Caco-2 (cell line): ENCODE results near the gene NUMA1. TPM values are rescaled to one million over a fixed set of nuclear protein-coding genes. Genes with fewer than 3 reads are reported as not detected.
A peak's percentile ranks its signal among the peaks of the same experiment; 100 is the strongest.

Experiments used
- BruUV-seq: library from RNA; stranded (reverse); fragments of 400-500 nt; replicated peaks from 2 replicates; lab custom pipeline; 2021; lab: Mats Ljungman, UMichigan
- CTCF ChIA-PET: fragments of 300-600 bp; sonication (Branson Sonifier 250); formaldehyde crosslinking; loops from one replicate; lab custom pipeline; 2022; ENCODE audit warnings: antibody characterized with exemption; lab: Charles Lee
- POLR2A ChIA-PET: fragments of 300-600 bp; sonication (Branson Sonifier 250); formaldehyde crosslinking; loops from one replicate; lab custom pipeline; 2022; ENCODE audit warnings: antibody characterized with exemption; lab: Charles Lee
- DNase-seq, 2 experiments: peaks; one replicate each; pipeline versions ENCODE4 v3.0.0 to v3.0.0-alpha.2; 2020 to 2022
- H3K27me3 ChIP-seq: replicated peaks from 2 replicates; pipeline ENCODE4 v1.6.0; 2011; ENCODE audit warnings: low read length; ENCODE audit not compliant: control insufficient read depth, insufficient read depth
- H3K36me3 ChIP-seq: 2 replicates; pipeline ENCODE4 v1.5.1; 2011; ENCODE audit warnings: low read length; ENCODE audit not compliant: control insufficient read depth, insufficient read depth
- H3K4me1 ChIP-seq: fragments of 250-450 bp; sonication (Bioruptor Pico); 2 replicates; pipeline ENCODE4 v1.5.1; 2020; ENCODE audit warnings: mild to moderate bottlenecking
- H3K4me3 ChIP-seq: 2 replicates; pipeline ENCODE4 v1.5.1; 2011; ENCODE audit warnings: low read depth, mild to moderate bottlenecking, control low read depth, low read length
- H3K9me3 ChIP-seq: fragments of 250-450 bp; sonication (Bioruptor Pico); 2 replicates; pipeline ENCODE4 v1.5.1; 2020; ENCODE audit warnings: mild to moderate bottlenecking, moderate library complexity
- H3K27ac Mint-ChIP-seq: one replicate; pipeline ENCODE4 v1.8.0; 2022; ENCODE audit warnings: mixed read lengths; ENCODE audit not compliant: unreplicated experiment
- H3K27me3 Mint-ChIP-seq: one replicate; pipeline ENCODE4 v1.8.0; 2022; ENCODE audit warnings: mixed read lengths; ENCODE audit not compliant: insufficient read depth, unreplicated experiment
- H3K36me3 Mint-ChIP-seq: one replicate; pipeline ENCODE4 v1.8.0; 2022; ENCODE audit warnings: mild to moderate bottlenecking, mixed read lengths; ENCODE audit not compliant: insufficient read depth, unreplicated experiment
- H3K4me1 Mint-ChIP-seq: one replicate; pipeline ENCODE4 v1.8.0; 2022; ENCODE audit warnings: low read depth, mixed read lengths; ENCODE audit not compliant: unreplicated experiment
- H3K4me3 Mint-ChIP-seq: one replicate; pipeline ENCODE4 v1.8.0; 2022; ENCODE audit warnings: mild to moderate bottlenecking, moderate library complexity, mixed read lengths; ENCODE audit not compliant: unreplicated experiment
- H3K9me3 Mint-ChIP-seq: one replicate; pipeline ENCODE4 v1.8.0; 2022; ENCODE audit warnings: mixed read lengths; ENCODE audit not compliant: unreplicated experiment
- CTCF ChIP-seq, 2 experiments: fragments of 200-600 bp in 1 of 2; IDR thresholded peaks; 1 replicate in 1 of 2; 2 replicates in 1 of 2; pipeline versions ENCODE4 v1.5.1 to v1.8.0; 2011 to 2022; ENCODE audit warnings: antibody characterized with exemption in 1 of 2, control low read depth in 1 of 2, inconsistent platforms in 1 of 2, low read depth in 1 of 2, low read length in 1 of 2, mild to moderate bottlenecking in 1 of 2, moderate library complexity in 1 of 2; ENCODE audit not compliant: insufficient read depth in 1 of 2, severe bottlenecking in 1 of 2, unreplicated experiment in 1 of 2
- intact Hi-C: fragments of 100-400 bp; cut with micrococcal nuclease; formaldehyde crosslinking; loops from one replicate; pipeline ENCODE4 v1.10.0; 2022; ENCODE audit not compliant: unreplicated experiment
- total RNA-seq: library from RNA; stranded (reverse); gene quantifications from 2 replicates; pipeline ENCODE4 v1.2.3, GENCODE V29; 2022

NUMA1 gene
- total RNA-seq, 1 experiment from 2014 or later, result 190 TPM

DNA sequence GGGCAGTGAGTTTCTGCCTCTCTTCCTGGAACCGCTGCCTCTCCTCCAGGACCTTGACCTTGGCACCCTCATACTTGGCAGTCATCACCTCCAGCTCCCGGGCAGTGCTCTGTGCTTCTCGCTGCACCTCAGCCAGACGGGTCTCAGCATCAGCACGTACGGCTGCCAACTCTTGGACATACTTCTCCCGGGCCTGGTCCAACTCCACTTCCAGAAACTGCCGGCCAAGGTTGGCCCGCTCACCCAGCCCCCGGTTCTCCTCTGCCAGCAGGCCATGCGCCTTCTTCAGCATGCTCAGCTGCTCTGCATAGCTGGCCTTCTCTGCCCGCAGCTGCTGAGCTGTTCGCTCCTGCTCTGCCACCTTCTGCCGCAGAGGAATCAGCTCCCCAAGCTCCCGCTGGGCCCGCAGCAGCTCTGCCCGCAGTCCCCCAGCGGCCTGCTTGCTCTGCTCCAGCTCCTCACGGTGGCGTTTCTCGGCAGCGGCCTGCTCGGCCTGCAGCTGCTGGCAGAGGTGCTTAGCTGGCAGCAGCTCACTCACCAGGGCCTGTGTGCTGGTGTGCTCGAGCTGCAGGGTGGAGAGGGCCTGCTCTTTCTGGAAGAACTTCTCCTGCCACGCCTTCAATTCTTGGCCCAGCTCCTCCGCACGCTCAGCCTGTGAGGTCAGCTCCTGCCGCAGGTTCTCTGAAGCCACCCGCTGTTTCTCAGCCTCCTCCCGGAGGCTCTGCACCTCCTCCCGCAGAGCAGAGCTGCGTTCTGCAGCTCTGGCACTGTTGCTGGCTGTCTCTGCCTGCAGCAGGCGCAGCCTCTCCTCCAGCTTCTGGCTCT is 67.2 kb downstream of the NUMA1 start:
- Histone ChIP-seq H3K27me3 (no peaks in the 10 kb centered on the region), H3K4me3 (no peak overlapping the region), H3K9me3 (no peaks in the 10 kb centered on the region), H3K4me1 (no peaks in the 10 kb centered on the region), H3K36me3 (peaks cover 40% of the 10 kb centered on the region)
- POLR2A ChIA-PET, result no interaction called here
- no peaks in the 10 kb centered on the region for H3K4me1 Mint-ChIP-seq
- H3K27ac Mint-ChIP-seq, result peak overlapping the region; percentile 33
- CTCF ChIA-PET, result interaction anchor here (0.6 to 5.3 kb wide), 5 partner anchors 13 to 428 kb away, joined by 3 to 43 read pairs (median 3); no protein-coding TSS in a partner anchor
- no peak for TF ChIP-seq CTCF (IDR thresholded peaks at IDR 0.05; ENCODE audit: insufficient read depth in 1 of 2, low read depth in 1 of 2, low read length in 1 of 2, severe bottlenecking in 1 of 2, unreplicated experiment in 1 of 2)
- DNase-seq, result peak in 1 of 2 experiments; percentile 43
- no TSS peak for BruUV-seq
- intact Hi-C loops, result no loop called here
- H3K9me3 Mint-ChIP-seq, result no peaks in the 10 kb centered on the region
- H3K36me3 Mint-ChIP-seq, result peaks cover 98% of the 10 kb centered on the region
- H3K4me3 Mint-ChIP-seq, result no peak overlapping the region
- H3K27me3 Mint-ChIP-seq, result no peaks in the 10 kb centered on the region

DNA sequence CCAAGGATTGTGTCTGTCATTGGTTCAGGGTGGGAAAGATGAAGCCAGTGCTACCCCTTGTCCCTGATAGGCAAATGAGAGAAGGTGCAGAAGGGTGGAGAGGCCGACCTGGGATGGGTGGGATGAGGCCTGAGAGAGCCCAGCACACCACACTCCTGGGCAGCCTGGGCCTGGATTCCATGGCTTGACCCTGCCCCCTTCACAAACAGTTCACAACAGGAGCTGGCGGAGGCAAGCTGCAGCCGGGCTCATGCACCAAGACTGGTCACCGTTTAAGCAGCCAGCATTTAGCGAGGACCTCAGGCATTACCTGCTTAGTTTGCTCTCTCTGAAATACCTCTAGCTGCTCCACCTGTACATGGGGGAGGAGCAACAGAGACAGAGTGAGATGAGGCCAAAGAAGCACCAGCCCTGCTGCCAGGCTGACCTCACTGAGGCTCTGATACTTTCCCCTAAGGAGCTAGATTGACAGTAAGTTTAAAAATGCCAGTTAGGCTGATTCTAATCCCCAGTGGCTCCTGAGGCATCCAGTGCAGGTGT is 68.2 kb downstream of the NUMA1 start:
- intact Hi-C loops, result no loop called here
- Mint-ChIP-seq H3K27ac (no peak overlapping the region), H3K9me3 (no peaks in the 10 kb centered on the region), H3K36me3 (peaks cover 98% of the 10 kb centered on the region), H3K4me3 (no peak overlapping the region), H3K4me1 (no peaks in the 10 kb centered on the region), H3K27me3 (no peaks in the 10 kb centered on the region)
- H3K27me3 ChIP-seq, result no peaks in the 10 kb centered on the region
- ChIA-PET CTCF (interaction anchor here (0.8 to 5.3 kb wide), 3 partner anchors 13 to 419 kb away, joined by 3 to 43 read pairs (median 4); no protein-coding TSS in a partner anchor), POLR2A (no interaction called here)
- H3K36me3 ChIP-seq, result peaks cover 43% of the 10 kb centered on the region
- H3K4me3 ChIP-seq, result no peak overlapping the region
- peak in 1 of 2 experiments; percentile 33 for DNase-seq
- no peak for TF ChIP-seq CTCF (IDR thresholded peaks at IDR 0.05; ENCODE audit: insufficient read depth in 1 of 2, low read depth in 1 of 2, low read length in 1 of 2, severe bottlenecking in 1 of 2, unreplicated experiment in 1 of 2)
- no peaks in the 10 kb centered on the region for H3K9me3 ChIP-seq
- TSS peak; percentile 22 for BruUV-seq
- no peaks in the 10 kb centered on the region for H3K4me1 ChIP-seq

- CTCF ChIA-PET, result interaction anchor here (1.1 kb wide), 1 partner anchor 15 kb away, joined by 3 read pairs; no protein-coding TSS in a partner anchor
- H3K36me3 Mint-ChIP-seq, result peaks cover 98% of the 10 kb centered on the region
- BruUV-seq, result no TSS peak
- POLR2A ChIA-PET, result no interaction called here
- H3K27ac Mint-ChIP-seq, result peak overlapping the region; percentile 16
- no peaks in the 10 kb centered on the region for H3K27me3 Mint-ChIP-seq
- no peak for TF ChIP-seq CTCF (IDR thresholded peaks at IDR 0.05; ENCODE audit: insufficient read depth in 1 of 2, low read depth in 1 of 2, low read length in 1 of 2, severe bottlenecking in 1 of 2, unreplicated experiment in 1 of 2)
- Histone ChIP-seq H3K27me3 (no peaks in the 10 kb centered on the region), H3K4me1 (no peaks in the 10 kb centered on the region), H3K36me3 (peaks cover 38% of the 10 kb centered on the region), H3K9me3 (no peaks in the 10 kb centered on the region), H3K4me3 (no peak overlapping the region)
- peak in 1 of 2 experiments; percentile 37 for DNase-seq
- intact Hi-C loops, result no loop called here
- no peaks in the 10 kb centered on the region for H3K4me1 Mint-ChIP-seq
- H3K9me3 Mint-ChIP-seq, result no peaks in the 10 kb centered on the region
- no peak overlapping the region for H3K4me3 Mint-ChIP-seq
Measured at GRCh38 chr11:72010529-72011233, 69.7 kb downstream of the NUMA1 start.
